Stomach (tissue), 4 donors: Measurements from ENCODE around the gene SNX9.

ENCODE experiments used
- CTCF ChIP-seq, 7 experiments: fragments of 450-650 bp in 4 of 7; fragments of 200-600 bp in 3 of 7; sonication (generic) in 3 of 7; IDR thresholded peaks; one replicate each; pipeline ENCODE4 v1.5.1; 2016 to 2019; ENCODE audit warnings: antibody characterized with exemption in 7 of 7, control low read depth in 2 of 7, mild to moderate bottlenecking in 1 of 7
- EP300 ChIP-seq: sonication (generic); formaldehyde crosslinking; IDR thresholded peaks from one replicate; pipeline ENCODE4 v1.6.1; 2017; ENCODE audit warnings: antibody characterized with exemption
- POLR2A ChIP-seq, 4 donors: fragments of 450-650 bp; IDR thresholded peaks; one replicate each; pipeline ENCODE4 v1.6.1; 2016; ENCODE audit warnings: antibody characterized with exemption in 4 of 4, control low read depth in 2 of 4, mild to moderate bottlenecking in 1 of 4, moderate library complexity in 1 of 4
- POLR2AphosphoS5 ChIP-seq, 3 donors: sonication (generic); formaldehyde crosslinking; IDR thresholded peaks; one replicate each; pipeline ENCODE4 v1.6.1; 2016; ENCODE audit warnings: antibody characterized with exemption in 3 of 3

GRCh38 chr6:157786221-157786620 is 36.8 kb upstream of the SNX9 start:
- TF ChIP-seq POLR2A (IDR thresholded peaks at IDR 0.05), result no peak
- TF ChIP-seq CTCF (IDR thresholded peaks at IDR 0.05), result no peak
- TF ChIP-seq EP300, result no peak
- no peak for TF ChIP-seq POLR2AphosphoS5 (IDR thresholded peaks at IDR 0.05)
